K562 (cell line): ENCODE data around the gene AOC1. TPM values are rescaled to one million over a fixed set of nuclear protein-coding genes. Genes with fewer than 3 reads are reported as not detected.

Experiments used
- ATAC-seq: fragments of 200-7000 bp; cut with Tn5 transposase; 3 replicates; pipeline ENCODE4 v1.9.1; 2020; ENCODE audit warnings: moderate library complexity
- BruUV-seq: library from RNA; stranded (reverse); fragments of 400-500 nt; replicated peaks from 2 replicates; lab custom pipeline; 2021; lab: Mats Ljungman, UMichigan
- CTCF ChIA-PET: fragments of 300-600 bp; formaldehyde crosslinking; extraction: SDS; loops from one replicate; lab custom pipeline; 2021; ENCODE audit warnings: low intra/inter-chr PET ratio; lab: Yijun Ruan, JAX
- POLR2A ChIA-PET: fragments of 300-600, 350-650 bp; sonication (Branson Sonifier 250); formaldehyde crosslinking; extraction: SDS; loops from one replicate; lab custom pipeline; 2021; ENCODE audit warnings: antibody characterized with exemption, inconsistent platforms; lab: Yijun Ruan, JAX
- DNase-seq, 4 experiments: peaks; one replicate each; pipeline versions ENCODE4 v3.0.0 to v3.0.0-alpha.2; 2011 to 2018; ENCODE audit warnings: low spot score in 3 of 4, mixed read lengths in 3 of 4; ENCODE audit errors: extremely low read depth in 1 of 4
- FAIRE-seq: peaks from 2 replicates; lab custom pipeline; 2011; peaks lifted over from hg19 to GRCh38; lab: Jason Lieb, UNC
- H2AFZ ChIP-seq: 2 replicates; pipeline ENCODE4 v1.6.0; 2011; ENCODE audit warnings: low read depth, low read length, control low read depth, inconsistent platforms
- H3K27ac ChIP-seq: fragments of 200-600 bp; 3 replicates; pipeline ENCODE4 v1.8.0; 2011; ENCODE audit warnings: low read depth, mild to moderate bottlenecking, control low read depth, inconsistent platforms, low read length, moderate library complexity, mixed read lengths; ENCODE audit errors: extremely low read depth
- H3K27me3 ChIP-seq, 2 experiments: fragments of 300-600 bp in 1 of 2; 2 replicates in 1 of 2; 3 replicates in 1 of 2; pipeline versions ENCODE4 v1.6.0 to v1.8.0; 2011; ENCODE audit warnings: inconsistent platforms in 2 of 2, low read length in 2 of 2, mild to moderate bottlenecking in 1 of 2, mixed read lengths in 1 of 2, moderate library complexity in 1 of 2; ENCODE audit not compliant: control insufficient read depth in 2 of 2, insufficient read depth in 2 of 2
- H3K36me3 ChIP-seq: fragments of 300-600 bp; 3 replicates; pipeline ENCODE4 v1.8.0; 2011; ENCODE audit warnings: mild to moderate bottlenecking, low read length, inconsistent platforms; ENCODE audit not compliant: control insufficient read depth, insufficient read depth
- H3K4me1 ChIP-seq, 2 experiments: fragments of 200-600 bp in 1 of 2; replicated peaks in 1 of 2; 2 replicates in 1 of 2; 3 replicates in 1 of 2; pipeline versions ENCODE4 v1.5.1 to v1.8.0; 2011; ENCODE audit warnings: inconsistent platforms in 2 of 2, low read length in 2 of 2, mild to moderate bottlenecking in 1 of 2, mixed read lengths in 1 of 2, moderate library complexity in 1 of 2; ENCODE audit not compliant: control insufficient read depth in 2 of 2, insufficient read depth in 2 of 2
- H3K4me2 ChIP-seq: 2 replicates; pipeline ENCODE4 v1.6.1; 2011; ENCODE audit warnings: low read length, control low read depth, inconsistent platforms, mixed read lengths; ENCODE audit not compliant: insufficient read depth
- H3K4me3 ChIP-seq: fragments of 200-600 bp; sonication (generic), shearing (Covaris generic); 2 replicates; pipeline ENCODE4 v1.5.1; 2016; ENCODE audit warnings: control low read depth, inconsistent platforms
- H3K79me2 ChIP-seq: fragments of 200-600 bp; 3 replicates; pipeline ENCODE4 v1.8.0; 2011; ENCODE audit warnings: low read length, inconsistent platforms; ENCODE audit not compliant: control insufficient read depth, insufficient read depth
- H3K9ac ChIP-seq, 2 experiments: 2 replicates each; pipeline versions ENCODE4 v1.6.0 to v1.6.1; 2011; ENCODE audit warnings: low read depth in 2 of 2, low read length in 2 of 2, control low read depth in 1 of 2, inconsistent platforms in 1 of 2, mild to moderate bottlenecking in 1 of 2, mixed read lengths in 1 of 2; ENCODE audit not compliant: insufficient read depth in 1 of 2
- H3K9me1 ChIP-seq: one replicate; pipeline ENCODE4 v1.6.0; 2011; ENCODE audit warnings: inconsistent platforms, mild to moderate bottlenecking, low read length, moderate library complexity; ENCODE audit not compliant: control insufficient read depth, insufficient read depth
- H3K9me3 ChIP-seq: replicated peaks from 2 replicates; pipeline ENCODE4 v1.5.1; 2011; ENCODE audit warnings: low read depth, low read length, inconsistent platforms; ENCODE audit not compliant: control insufficient read depth, insufficient read depth
- H4K20me1 ChIP-seq: replicated peaks from 2 replicates; pipeline ENCODE4 v1.6.1; 2011; ENCODE audit warnings: low read length, inconsistent platforms, mixed read lengths; ENCODE audit not compliant: control insufficient read depth, insufficient read depth
- CBX3 ChIP-seq, 2 experiments: IDR thresholded peaks; 1 replicate in 1 of 2; 2 replicates in 1 of 2; pipeline ENCODE4 v1.6.1; 2012; ENCODE audit warnings: inconsistent platforms in 2 of 2, low read length in 2 of 2, borderline replicate concordance in 1 of 2, control low read depth in 1 of 2
- CC2D1A ChIP-seq: fragments of 450-650 bp; IDR thresholded peaks from 2 replicates; pipeline ENCODE4 v1.6.1; 2017; ENCODE audit warnings: mild to moderate bottlenecking
- EGR1 ChIP-seq: fragments of 450-650 bp; conservative IDR thresholded peaks from 2 replicates; pipeline ENCODE4 v1.6.1; 2017; ENCODE audit warnings: mild to moderate bottlenecking
- JUNB ChIP-seq: fragments of 450-650 bp; formaldehyde crosslinking; conservative IDR thresholded peaks from 2 replicates; pipeline ENCODE4 v1.4.0; 2020; ENCODE audit warnings: mild to moderate bottlenecking
- JUND ChIP-seq, 2 experiments: IDR thresholded peaks; 2 replicates in 1 of 2; 3 replicates in 1 of 2; pipeline ENCODE4 v1.6.1; 2011; ENCODE audit warnings: borderline replicate concordance in 2 of 2, low read depth in 2 of 2, low read length in 2 of 2, improper control_type of control experiment in 1 of 2, missing biosample characterization in 1 of 2, missing genetic modification characterization in 1 of 2, missing genetic modification reagents in 1 of 2
- NFIC ChIP-seq: fragments of 450-650 bp; IDR thresholded peaks from 2 replicates; pipeline ENCODE4 v1.6.1; 2017; ENCODE audit warnings: mild to moderate bottlenecking, inconsistent platforms
- PHTF2 ChIP-seq: fragments of 250-450 bp; sonication (Bioruptor Pico); IDR thresholded peaks from 2 replicates; pipeline ENCODE4 v1.5.0; 2021; ENCODE audit warnings: mild to moderate bottlenecking
- U2AF2 ChIP-seq: fragments of 200-400 bp; formaldehyde crosslinking; optimal IDR thresholded peaks from 2 replicates; pipeline ENCODE3; 2017; ENCODE audit warnings: low read depth, mild to moderate bottlenecking, low read length
- ZFX ChIP-seq: sonication (generic); formaldehyde crosslinking; IDR thresholded peaks from 2 replicates; pipeline ENCODE4 v1.8.0; 2022; ENCODE audit warnings: mild to moderate bottlenecking, missing genetic modification reagents, moderate library complexity
- WGBS: fragments of 100-300 bp; shearing (Covaris generic); methylation state at CpG from one replicate; pipeline ENCODE4 v1.1.6; 2016; ENCODE audit warnings: low coverage, mixed read lengths; ENCODE audit not compliant: insufficient coverage; ENCODE audit errors: missing lambda C conversion rate; 5-methylcytosine and 5-hydroxymethylcytosine counted together
- in situ Hi-C: fragments of 300-500 bp; cut with MboI; formaldehyde crosslinking; loops from 4 replicates; pipeline ENCODE4 v1.15.0; 2018; ENCODE audit warnings: inconsistent platforms, mixed read lengths
- intact Hi-C: fragments of 100-400 bp; cut with micrococcal nuclease; formaldehyde crosslinking; loops from 2 replicates; pipeline ENCODE4 v1.14.2; 2022
- polyA plus RNA-seq, 8 experiments: library from polyadenylated mRNA; depleted of rRNA in 4 of 8; stranded (reverse) in 5 of 8; unstranded in 3 of 8; fragments of >200 nt; fragmentation: Nextera tagmentation in 2 of 8; fragmentation: Illumina TruSeq in 1 of 8; extraction: Ambion mirVana in 2 of 8; extraction: Trizol in 1 of 8; gene quantifications; 2 replicates each; pipeline versions ENCODE4 v1.2.1 to v1.2.3, GENCODE V29; 2011 to 2014; ENCODE audit warnings: inconsistent platforms in 1 of 8, missing spikeins in 1 of 8
- total RNA-seq, 7 experiments: library from RNA; depleted of rRNA in 6 of 7; stranded (reverse); fragments of >200 nt in 6 of 7; fragmentation: Illumina TruSeq in 2 of 7; extraction: Trizol in 2 of 7; gene quantifications; 2 replicates each; pipeline versions ENCODE4 v1.2.1 to v1.2.3, GENCODE V29; 2011 to 2021; ENCODE audit warnings: low replicate concordance in 1 of 7
- TF ChIP-seq, protein P1 (sequence below): fragments of 250-450 bp; sonication (Bioruptor Pico); IDR thresholded peaks from 2 replicates; pipeline ENCODE4 v1.8.0; 2021; ENCODE audit warnings: borderline replicate concordance, mild to moderate bottlenecking, moderate library complexity; ENCODE audit not compliant: poor library complexity, severe bottlenecking
- TF ChIP-seq, protein P2 (sequence below): sonication (generic); formaldehyde crosslinking; IDR thresholded peaks from 2 replicates; pipeline ENCODE4 v1.9.0; 2022; ENCODE audit warnings: mild to moderate bottlenecking, missing genetic modification reagents
- TF ChIP-seq, protein P3 (sequence below): fragments of 450-650 bp; IDR thresholded peaks from 2 replicates; pipeline ENCODE4 v1.6.1; 2018; ENCODE audit not compliant: partially characterized antibody

The AOC1 gene
- total and polyA plus RNA-seq, 9 of the 15 experiments (the other 6 are each of a cell fraction or from before 2014, with no cell fraction given), result not detected

DNA sequence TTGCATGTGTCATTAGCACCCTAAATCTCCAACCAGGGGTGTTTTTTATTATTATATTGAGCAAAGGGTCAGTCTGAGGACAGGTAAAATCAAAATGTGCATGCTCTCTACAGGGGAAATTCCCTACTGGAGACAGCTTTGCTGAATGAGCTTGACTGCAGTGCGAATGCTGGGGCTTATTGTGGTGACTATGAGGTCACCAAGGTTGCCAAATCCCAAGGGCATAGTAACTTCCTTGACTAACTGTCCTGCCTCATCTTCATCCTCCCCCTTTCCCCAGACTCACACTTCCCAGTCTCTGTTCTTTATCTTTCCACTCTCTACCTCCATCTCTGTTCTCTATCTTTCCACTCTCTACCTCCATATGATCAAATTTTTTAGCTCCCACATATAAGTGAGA, 22.9 kb upstream of the AOC1 start:
- Histone ChIP-seq H2AFZ (no peak overlapping the region), H3K9me1 (no peaks in the 10 kb centered on the region), H3K9ac (no peak overlapping the region), H3K27ac (no peak overlapping the region), H3K4me1 (peaks cover 0 to 4% of the 10 kb centered on the region in 2 experiments; a peak in 2 of 5 replicates), H3K36me3 (no peaks in the 10 kb centered on the region), H4K20me1 (no peaks in the 10 kb centered on the region), H3K79me2 (no peaks in the 10 kb centered on the region), H3K4me3 (no peak overlapping the region), H3K9me3 (peaks cover 3% of the 10 kb centered on the region; the same call in 1 of the 2 replicates), H3K4me2 (no peak overlapping the region), H3K27me3 (peaks cover 3 to 28% of the 10 kb centered on the region in 2 experiments; a peak in 4 of 5 replicates)
- TF ChIP-seq JUND (IDR thresholded peaks at IDR 0.05; ENCODE audit: borderline replicate concordance, low read depth, low read length) (no peak), JUND (tag; IDR thresholded peaks at IDR 0.05; ENCODE audit: borderline replicate concordance, low read depth, low read length) (no peak), PHTF2 (no peak), NFIC (no peak), U2AF2 (no peak), CC2D1A (no peak), JUNB (CRISPR knock-in tag) (no peak), CBX3 (IDR thresholded peaks at IDR 0.05; ENCODE audit: borderline replicate concordance in 1 of 2, low read length in 2 of 2) (no peak), ZFX (CRISPR knock-in tag) (no peak), EGR1 (no peak)
- TF ChIP-seq, protein P1, sequence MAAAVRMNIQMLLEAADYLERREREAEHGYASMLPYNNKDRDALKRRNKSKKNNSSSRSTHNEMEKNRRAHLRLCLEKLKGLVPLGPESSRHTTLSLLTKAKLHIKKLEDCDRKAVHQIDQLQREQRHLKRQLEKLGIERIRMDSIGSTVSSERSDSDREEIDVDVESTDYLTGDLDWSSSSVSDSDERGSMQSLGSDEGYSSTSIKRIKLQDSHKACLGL, result no peak
- TF ChIP-seq, protein P2, sequence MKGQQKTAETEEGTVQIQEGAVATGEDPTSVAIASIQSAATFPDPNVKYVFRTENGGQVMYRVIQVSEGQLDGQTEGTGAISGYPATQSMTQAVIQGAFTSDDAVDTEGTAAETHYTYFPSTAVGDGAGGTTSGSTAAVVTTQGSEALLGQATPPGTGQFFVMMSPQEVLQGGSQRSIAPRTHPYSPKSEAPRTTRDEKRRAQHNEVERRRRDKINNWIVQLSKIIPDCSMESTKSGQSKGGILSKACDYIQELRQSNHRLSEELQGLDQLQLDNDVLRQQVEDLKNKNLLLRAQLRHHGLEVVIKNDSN (CRISPR knock-in tag), result no peak
- TF ChIP-seq, protein P3, sequence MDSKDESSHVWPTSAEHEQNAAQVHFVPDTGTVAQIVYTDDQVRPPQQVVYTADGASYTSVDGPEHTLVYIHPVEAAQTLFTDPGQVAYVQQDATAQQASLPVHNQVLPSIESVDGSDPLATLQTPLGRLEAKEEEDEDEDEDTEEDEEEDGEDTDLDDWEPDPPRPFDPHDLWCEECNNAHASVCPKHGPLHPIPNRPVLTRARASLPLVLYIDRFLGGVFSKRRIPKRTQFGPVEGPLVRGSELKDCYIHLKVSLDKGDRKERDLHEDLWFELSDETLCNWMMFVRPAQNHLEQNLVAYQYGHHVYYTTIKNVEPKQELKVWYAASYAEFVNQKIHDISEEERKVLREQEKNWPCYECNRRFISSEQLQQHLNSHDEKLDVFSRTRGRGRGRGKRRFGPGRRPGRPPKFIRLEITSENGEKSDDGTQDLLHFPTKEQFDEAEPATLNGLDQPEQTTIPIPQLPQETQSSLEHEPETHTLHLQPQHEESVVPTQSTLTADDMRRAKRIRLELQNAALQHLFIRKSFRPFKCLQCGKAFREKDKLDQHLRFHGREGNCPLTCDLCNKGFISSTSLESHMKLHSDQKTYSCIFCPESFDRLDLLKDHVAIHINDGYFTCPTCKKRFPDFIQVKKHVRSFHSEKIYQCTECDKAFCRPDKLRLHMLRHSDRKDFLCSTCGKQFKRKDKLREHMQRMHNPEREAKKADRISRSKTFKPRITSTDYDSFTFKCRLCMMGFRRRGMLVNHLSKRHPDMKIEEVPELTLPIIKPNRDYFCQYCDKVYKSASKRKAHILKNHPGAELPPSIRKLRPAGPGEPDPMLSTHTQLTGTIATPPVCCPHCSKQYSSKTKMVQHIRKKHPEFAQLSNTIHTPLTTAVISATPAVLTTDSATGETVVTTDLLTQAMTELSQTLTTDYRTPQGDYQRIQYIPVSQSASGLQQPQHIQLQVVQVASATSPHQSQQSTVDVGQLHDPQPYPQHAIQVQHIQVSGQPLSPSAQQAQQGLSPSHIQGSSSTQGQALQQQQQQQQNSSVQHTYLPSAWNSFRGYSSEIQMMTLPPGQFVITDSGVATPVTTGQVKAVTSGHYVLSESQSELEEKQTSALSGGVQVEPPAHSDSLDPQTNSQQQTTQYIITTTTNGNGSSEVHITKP, result no peak
- 0% methylated on average over 1 of the region's 1 CpG for WGBS
- no TSS peak for BruUV-seq
- intact Hi-C loops, result no loop called here
- ChIA-PET POLR2A (no interaction called here), CTCF (interaction anchor here (0.7 kb wide), 1 partner anchor 308 kb away, joined by 3 read pairs; no protein-coding TSS in a partner anchor)
- FAIRE-seq (no peak), DNase-seq (no peak), ATAC-seq (no peak)
- in situ Hi-C loops, result no loop called here
